Stimulated activated CD4-positive, alpha-beta T cell treated with anti-CD3 and anti-CD28 coated beads, Interleukin-2, amount 100 ng/mL, for 4 hours (primary cell): ENCODE measurements around the gene MMP25.
"Not testable (repeated sequence)": the region's sequence is repeated elsewhere in the genome, so short reads cannot be mapped to it uniquely, and the experiment has no call there.

Source experiments
- DNase-seq: peaks from one replicate; pipeline ENCODE4 v3.0.0-alpha.2; 2020; ENCODE audit warnings: low read depth

Gene MMP25

GRCh38 chr16:3074860-3075522, 28.6 kb downstream of the MMP25 start:
- DNase-seq, result no peak

GRCh38 chr16:3075523-3075915, 29.2 kb downstream of the MMP25 start:
- DNase-seq, result no peak

DNA sequence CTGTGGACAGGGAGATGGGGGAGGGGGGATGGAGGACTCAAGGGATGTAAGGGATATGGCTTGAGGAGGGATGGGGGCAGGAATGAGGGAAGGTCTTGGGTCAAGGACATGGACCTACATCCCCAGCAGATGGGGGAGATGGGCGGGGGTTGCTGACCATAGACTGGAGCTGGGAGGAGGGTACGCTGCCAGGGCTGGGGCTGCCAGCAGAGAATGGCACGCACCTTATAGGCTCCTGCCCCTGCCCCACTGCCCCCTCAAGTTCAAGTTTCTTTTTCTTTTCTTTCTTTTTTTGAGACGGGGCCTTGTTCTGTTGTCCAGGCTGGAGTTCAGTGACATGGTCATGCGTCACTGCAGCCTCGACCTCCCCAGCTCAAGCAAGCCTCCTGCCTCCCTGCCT, 29.6 kb downstream of the MMP25 start:
- not testable (repeated sequence) for DNase-seq

- DNase-seq, result no peak
Measured at GRCh38 chr16:3076577-3076976, 30.2 kb downstream of the MMP25 start.

GRCh38 chr16:3080024-3080423, 33.7 kb downstream of the MMP25 start:
- no peak for DNase-seq

DNA sequence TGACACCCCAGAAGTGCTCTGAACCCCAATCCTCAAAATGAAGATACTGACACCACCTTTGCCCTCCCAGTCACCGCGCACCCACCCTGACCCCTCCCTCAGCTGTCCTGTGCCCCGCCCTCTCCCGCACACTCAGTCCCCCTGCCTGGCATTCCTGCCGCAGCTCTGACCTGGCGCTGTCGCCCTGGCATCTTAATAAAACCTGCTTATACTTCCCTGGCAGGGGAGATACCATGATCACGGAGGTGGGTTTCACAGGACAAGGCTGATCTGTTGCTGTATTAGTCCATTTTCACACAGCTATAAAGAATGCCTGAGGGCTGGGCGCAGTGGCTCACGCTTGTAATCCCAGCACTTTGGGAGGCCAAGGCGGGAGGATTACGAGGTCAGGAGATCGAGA, 35.6 kb downstream of the MMP25 start:
- not testable (repeated sequence) for DNase-seq

DNA sequence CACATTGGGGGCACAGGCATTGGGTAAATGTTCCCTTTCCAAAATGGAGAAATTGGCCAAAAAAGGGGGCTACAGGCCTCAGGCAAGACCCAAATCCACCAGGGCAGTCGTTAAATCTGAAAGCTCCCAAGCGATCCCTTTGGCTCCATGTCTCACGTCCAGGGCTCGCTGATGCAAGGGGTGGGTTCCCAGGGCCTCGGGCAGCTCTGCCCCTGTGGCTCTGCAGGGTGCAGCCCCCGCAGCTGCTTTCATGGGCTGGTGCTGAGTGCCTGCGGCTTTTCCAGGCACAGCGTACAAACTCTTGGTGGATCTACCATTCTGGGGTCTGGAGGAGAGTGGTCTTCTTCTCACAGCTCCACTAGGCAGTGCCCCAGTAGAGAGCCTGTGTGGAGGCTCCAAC, 37.0 kb downstream of the MMP25 start:
- not testable (repeated sequence) for DNase-seq

GRCh38 chr16:3084491-3084890, 38.1 kb downstream of the MMP25 start:
- DNase-seq, result no peak

DNA sequence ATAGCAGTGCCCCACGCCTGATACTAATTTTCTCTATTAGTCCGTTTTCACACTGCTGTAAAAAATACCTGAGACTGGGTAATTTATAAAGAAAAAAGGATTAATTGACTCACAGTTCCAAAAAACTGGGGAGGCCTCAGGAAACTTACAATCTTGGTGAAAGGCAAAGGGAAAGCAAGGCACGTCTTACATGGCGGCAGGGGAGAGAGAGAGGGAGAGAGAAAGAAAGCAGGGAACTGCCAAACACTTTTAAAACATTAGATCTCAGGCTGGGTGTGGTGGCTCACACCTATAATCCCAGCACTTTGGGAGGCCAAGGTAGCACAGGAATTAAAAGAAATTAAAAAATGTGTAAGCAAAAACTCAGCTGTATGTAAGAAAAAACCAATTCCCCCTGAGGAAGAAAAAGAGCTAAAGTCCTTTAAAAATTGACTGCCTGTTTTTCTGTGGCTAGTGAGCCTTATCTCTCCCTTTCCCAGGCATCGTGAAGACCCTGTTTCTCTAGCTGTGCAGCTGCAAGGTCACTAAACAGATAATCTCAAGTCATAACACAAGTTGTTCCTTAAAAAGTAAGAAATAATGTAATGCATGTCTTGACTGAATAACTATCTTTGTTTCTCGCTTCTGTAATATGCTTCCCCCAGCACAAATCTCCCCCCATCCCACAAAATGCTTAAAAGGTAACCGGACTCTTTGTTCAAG, 38.8 kb downstream of the MMP25 start:
- no peak for DNase-seq

DNA sequence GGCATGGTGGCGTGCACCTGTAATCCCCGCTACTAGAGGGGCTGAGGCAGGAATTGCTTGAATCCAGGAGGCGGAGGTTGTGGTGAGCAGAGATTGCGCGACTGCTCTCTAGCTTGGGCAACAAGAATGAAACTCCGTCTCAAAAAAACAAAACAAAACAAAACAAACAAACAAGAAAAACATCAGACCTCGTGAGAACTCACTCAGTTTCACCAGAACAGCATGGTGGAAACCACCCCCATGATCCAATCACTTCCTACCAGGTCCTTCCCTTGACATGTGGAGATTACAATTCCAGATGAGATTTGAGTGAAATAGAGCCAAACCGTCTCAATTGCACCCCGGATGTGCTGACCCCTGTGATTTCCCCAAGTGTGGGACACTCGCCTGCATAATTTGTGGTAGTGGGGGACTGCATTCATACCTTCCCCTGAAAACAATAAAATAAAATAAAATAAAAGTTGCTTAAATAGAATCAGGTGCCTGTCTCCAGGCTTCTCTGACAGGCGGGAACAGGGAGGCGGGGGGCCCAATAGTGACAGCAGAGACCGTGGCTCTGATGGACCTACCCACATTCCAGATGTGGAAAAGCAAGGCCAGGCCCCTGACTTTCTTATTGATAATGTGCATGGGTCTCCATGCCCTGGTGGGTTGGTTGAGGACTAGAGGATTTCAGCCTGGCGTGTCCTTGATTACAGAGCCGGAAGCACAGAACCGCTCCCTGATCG, 39.7 kb downstream of the MMP25 start:
- no peak for DNase-seq

DNA sequence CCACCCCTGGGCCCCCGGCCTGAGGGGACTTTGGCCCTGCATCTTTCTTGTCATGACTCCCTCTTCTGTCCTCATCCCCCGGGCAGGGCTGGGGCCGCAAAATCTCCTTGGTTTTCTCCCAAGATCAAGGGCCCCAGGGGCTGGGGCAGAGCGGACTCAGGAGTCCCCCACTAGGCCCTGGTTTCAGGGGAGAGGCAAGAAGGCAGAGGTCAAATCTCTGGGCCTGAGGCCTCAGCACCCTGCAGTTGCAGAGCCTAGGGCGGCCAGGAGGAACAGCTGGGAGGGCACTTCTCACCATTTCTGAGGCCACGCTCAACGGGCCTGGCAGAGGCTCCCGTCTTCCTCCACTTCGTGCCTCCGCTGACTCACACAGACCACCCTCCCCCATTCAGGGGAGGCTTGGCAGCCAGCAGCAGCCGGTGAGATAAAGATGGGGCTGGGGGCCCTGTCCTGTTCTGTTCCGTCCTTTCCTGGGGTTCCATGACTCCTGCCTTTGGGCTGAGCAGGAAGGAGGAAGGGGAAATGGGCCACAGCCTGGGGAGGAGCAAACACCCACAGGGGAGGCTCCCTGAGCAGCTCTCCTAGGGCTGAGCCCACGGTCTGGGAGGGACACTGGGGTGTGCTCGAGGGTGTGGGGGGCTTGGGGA, 40.4 kb downstream of the MMP25 start:
- DNase-seq, result no peak

- DNase-seq, result no peak
Measured at GRCh38 chr16:3087243-3088235, 41.2 kb downstream of the MMP25 start.

GRCh38 chr16:3088450-3088849, 42.1 kb downstream of the MMP25 start:
- no peak for DNase-seq

GRCh38 chr16:3088925-3089716, 42.8 kb downstream of the MMP25 start:
- no peak for DNase-seq

GRCh38 chr16:3089717-3090592, 43.6 kb downstream of the MMP25 start:
- no peak for DNase-seq

- DNase-seq, result no peak
Measured at GRCh38 chr16:3091551-3091950, 45.2 kb downstream of the MMP25 start.

- DNase-seq, result no peak
Measured at GRCh38 chr16:3092501-3092941, 46.2 kb downstream of the MMP25 start.

DNA sequence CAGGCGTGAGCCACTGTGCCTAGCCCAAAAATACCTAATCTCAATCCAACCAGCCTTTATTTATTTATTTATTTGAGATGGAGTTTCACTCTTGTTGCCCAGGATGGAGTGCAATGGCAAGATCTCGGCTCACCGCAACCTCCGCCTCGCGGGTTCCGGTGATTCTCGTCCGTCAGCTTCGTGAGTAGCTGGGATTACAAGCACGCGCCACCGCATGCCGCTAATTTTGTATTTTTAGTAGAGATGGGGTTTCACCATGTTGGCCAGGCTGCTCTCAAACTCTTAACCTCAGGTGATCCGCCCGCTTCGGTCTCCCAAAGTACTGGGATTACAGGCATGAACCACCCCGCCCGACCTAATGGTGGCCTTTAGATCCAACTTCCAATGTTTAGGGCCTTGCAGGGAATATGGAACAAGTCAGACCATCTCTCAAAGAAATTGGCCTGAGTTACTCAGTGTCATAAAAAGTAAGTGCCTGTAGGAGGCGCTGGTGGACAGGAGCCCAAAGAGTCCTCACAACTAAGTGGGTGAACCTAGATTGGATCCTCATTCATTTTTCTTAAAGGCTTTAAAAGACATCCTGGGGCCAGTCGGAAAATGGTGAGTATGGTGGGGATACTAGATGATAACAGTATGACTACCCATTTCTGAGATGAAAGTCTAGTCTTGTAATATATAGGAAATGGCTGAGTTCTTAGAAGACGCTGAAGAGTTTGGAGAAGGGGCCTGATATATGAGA, 48.1 kb downstream of the MMP25 start:
- DNase-seq, result peak; percentile 33

- DNase-seq, result peak; percentile 41
Measured at GRCh38 chr16:3095869-3096268, 49.5 kb downstream of the MMP25 start.
